ENCODE results near the gene CYSLTR2. TPM values are rescaled to one million over a fixed set of nuclear protein-coding genes. Genes with fewer than 3 reads are reported as not detected.
A peak's percentile ranks its signal among the peaks of the same experiment; 100 is the strongest.
"Not testable (repeated sequence)": the region's sequence is repeated elsewhere in the genome, so short reads cannot be mapped to it uniquely, and the experiment has no call there.

The CYSLTR2 gene
- total RNA-seq, 1 donor from 2014 or later = 7.6 TPM

GRCh38 chr13:48661107-48661506 is 7.4 kb downstream of the CYSLTR2 start:
- H3K4me1 ChIP-seq = peaks cover 26% of the 10 kb centered on the region
- TF ChIP-seq, protein P1, sequence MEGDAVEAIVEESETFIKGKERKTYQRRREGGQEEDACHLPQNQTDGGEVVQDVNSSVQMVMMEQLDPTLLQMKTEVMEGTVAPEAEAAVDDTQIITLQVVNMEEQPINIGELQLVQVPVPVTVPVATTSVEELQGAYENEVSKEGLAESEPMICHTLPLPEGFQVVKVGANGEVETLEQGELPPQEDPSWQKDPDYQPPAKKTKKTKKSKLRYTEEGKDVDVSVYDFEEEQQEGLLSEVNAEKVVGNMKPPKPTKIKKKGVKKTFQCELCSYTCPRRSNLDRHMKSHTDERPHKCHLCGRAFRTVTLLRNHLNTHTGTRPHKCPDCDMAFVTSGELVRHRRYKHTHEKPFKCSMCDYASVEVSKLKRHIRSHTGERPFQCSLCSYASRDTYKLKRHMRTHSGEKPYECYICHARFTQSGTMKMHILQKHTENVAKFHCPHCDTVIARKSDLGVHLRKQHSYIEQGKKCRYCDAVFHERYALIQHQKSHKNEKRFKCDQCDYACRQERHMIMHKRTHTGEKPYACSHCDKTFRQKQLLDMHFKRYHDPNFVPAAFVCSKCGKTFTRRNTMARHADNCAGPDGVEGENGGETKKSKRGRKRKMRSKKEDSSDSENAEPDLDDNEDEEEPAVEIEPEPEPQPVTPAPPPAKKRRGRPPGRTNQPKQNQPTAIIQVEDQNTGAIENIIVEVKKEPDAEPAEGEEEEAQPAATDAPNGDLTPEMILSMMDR (IDR thresholded peaks at IDR 0.05; ENCODE audit: borderline replicate concordance) = no peak

DNA sequence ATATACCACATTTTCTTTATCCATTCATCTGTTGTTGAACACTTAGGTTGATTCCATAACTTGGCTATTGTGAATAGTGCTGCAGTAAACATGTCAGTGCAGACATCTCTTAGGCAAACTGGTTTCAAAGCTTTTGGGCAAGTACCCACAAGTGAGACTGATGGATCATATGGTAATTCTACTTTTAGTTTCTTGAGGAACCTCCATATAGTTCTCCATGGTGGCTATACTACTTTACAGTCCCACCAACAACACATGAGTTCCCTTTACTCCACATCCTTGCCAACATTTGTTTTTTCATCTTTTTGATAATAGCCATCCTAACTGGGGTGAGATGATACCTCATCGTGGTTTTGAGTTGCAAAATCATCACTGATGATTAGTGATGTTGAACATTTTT is 8.5 kb downstream of the CYSLTR2 start:
- no peak for DNase-seq
- Histone ChIP-seq H3K36me3 (no peaks in the 10 kb centered on the region), H3K4me1 (peaks cover 26% of the 10 kb centered on the region), H3K27me3 (ENCODE audit: low read depth) (no peaks in the 10 kb centered on the region), H3K27ac (replicated peaks) (peak overlapping the region; percentile 82), H3K4me3 (no peak overlapping the region), H3K9me3 (replicated peaks) (peaks cover 55% of the 10 kb centered on the region)
- intact Hi-C loops (cut with micrococcal nuclease) = no loop called here
- TF ChIP-seq, protein P1 (IDR thresholded peaks at IDR 0.05; ENCODE audit: borderline replicate concordance) = no peak

More at GRCh38 chr13:48661107-48661506, 7.4 kb downstream of the CYSLTR2 start:
- Histone ChIP-seq H3K36me3 (no peaks in the 10 kb centered on the region), H3K4me3 (no peak overlapping the region), H3K27ac (replicated peaks) (peak overlapping the region; percentile 82), H3K9me3 (replicated peaks) (peaks cover 43% of the 10 kb centered on the region), H3K27me3 (ENCODE audit: low read depth) (no peaks in the 10 kb centered on the region)
- intact Hi-C loops (cut with micrococcal nuclease) = no loop called here
- DNase-seq = no peak

GRCh38 chr13:48667136-48667535 is 13.4 kb downstream of the CYSLTR2 start:
- H3K27ac ChIP-seq (replicated peaks) = peak overlapping the region; percentile 57
- no peak for DNase-seq
- no peaks in the 10 kb centered on the region for H3K36me3 ChIP-seq
- H3K27me3 ChIP-seq (ENCODE audit: low read depth) = no peaks in the 10 kb centered on the region
- H3K4me1 ChIP-seq = no peaks in the 10 kb centered on the region
- H3K9me3 ChIP-seq (replicated peaks) = peaks cover 93% of the 10 kb centered on the region
- TF ChIP-seq, protein P1 (IDR thresholded peaks at IDR 0.05; ENCODE audit: borderline replicate concordance) = no peak
- intact Hi-C loops (cut with micrococcal nuclease) = no loop called here
- H3K4me3 ChIP-seq = no peak overlapping the region

DNA sequence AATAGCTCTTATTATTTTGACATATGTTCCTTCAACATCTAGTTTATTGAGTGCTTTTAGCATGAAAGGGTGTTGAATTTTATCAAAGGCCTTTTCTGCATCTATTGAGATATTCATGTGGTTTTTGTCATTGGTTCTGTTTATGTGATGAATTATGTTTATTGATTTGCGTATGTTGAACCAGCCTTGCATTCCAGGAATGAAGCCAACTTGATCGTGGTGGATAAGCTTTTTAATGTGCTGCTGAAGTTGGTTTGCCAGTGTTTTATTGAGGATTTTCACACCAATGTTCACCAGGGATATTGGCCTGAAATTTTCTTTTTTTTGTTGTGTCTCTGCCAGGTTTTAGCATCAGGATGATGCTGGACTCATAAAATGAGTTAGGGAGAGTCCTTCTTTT is 17.7 kb downstream of the CYSLTR2 start:
- DNase-seq; H3K4me1 ChIP-seq; H3K27me3 ChIP-seq (ENCODE audit: low read depth); intact Hi-C loops (cut with micrococcal nuclease); H3K27ac ChIP-seq (replicated peaks); H3K36me3 ChIP-seq; H3K4me3 ChIP-seq: not testable (repeated sequence)
- H3K9me3 ChIP-seq (replicated peaks) = peaks cover 59% of the 10 kb centered on the region

DNA sequence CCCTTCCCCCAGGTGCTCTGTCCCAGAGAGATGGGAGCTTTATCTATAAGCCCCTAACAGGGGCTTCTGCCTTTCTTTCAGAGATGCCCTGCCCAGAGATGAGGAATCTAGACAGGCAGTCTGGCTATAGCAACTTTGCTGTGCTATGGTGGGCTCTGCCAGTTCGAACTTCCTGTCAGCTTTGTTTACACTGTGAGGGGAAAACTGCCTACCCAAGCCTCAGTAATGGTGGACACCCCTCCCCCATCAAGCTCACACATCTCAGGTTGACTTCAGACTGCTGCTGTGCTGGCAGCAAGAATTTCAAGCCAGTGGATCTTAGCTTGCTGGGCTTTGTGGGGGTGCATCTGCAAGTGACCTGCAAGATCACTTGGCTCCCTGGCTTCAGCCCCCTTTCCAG is 21.5 kb downstream of the CYSLTR2 start:
- H3K27me3 ChIP-seq (ENCODE audit: low read depth) = peaks cover 3% of the 10 kb centered on the region
- intact Hi-C loops (cut with micrococcal nuclease) = no loop called here
- no peak overlapping the region for H3K27ac ChIP-seq (replicated peaks)
- no peak for DNase-seq
- no peak overlapping the region for H3K4me3 ChIP-seq
- no peaks in the 10 kb centered on the region for H3K4me1 ChIP-seq
- H3K36me3 ChIP-seq = no peaks in the 10 kb centered on the region
- TF ChIP-seq, protein P1 (IDR thresholded peaks at IDR 0.05; ENCODE audit: borderline replicate concordance) = no peak
- H3K9me3 ChIP-seq (replicated peaks) = peaks cover 28% of the 10 kb centered on the region

GRCh38 chr13:48678316-48678715 is 24.6 kb downstream of the CYSLTR2 start:
- intact Hi-C loops (cut with micrococcal nuclease) = no loop called here
- TF ChIP-seq, protein P1 (IDR thresholded peaks at IDR 0.05; ENCODE audit: borderline replicate concordance) = no peak
- peak overlapping the region; percentile 47 for H3K27ac ChIP-seq (replicated peaks)

More at GRCh38 chr13:48678316-48678715, 24.6 kb downstream of the CYSLTR2 start:
- peaks cover 3% of the 10 kb centered on the region for H3K27me3 ChIP-seq (ENCODE audit: low read depth)
- no peak for DNase-seq
- H3K9me3 ChIP-seq (replicated peaks) = peaks cover 6% of the 10 kb centered on the region
- H3K36me3 ChIP-seq = no peaks in the 10 kb centered on the region
- H3K4me3 ChIP-seq = no peak overlapping the region
- H3K4me1 ChIP-seq = no peaks in the 10 kb centered on the region

Data from left ventricle myocardium inferior (tissue), 1 donor.